K562 (cell line): ENCODE measurements around the gene CACTIN. TPM values are rescaled to one million over a fixed set of nuclear protein-coding genes. Genes with fewer than 3 reads are reported as not detected.

Source experiments
- ATAC-seq: fragments of 200-7000 bp; cut with Tn5 transposase; 3 replicates; pipeline ENCODE4 v1.9.1; 2020; ENCODE audit warnings: moderate library complexity
- BruUV-seq: library from RNA; stranded (reverse); fragments of 400-500 nt; replicated peaks from 2 replicates; lab custom pipeline; 2021; lab: Mats Ljungman, UMichigan
- CTCF ChIA-PET: fragments of 300-600 bp; formaldehyde crosslinking; extraction: SDS; loops from one replicate; lab custom pipeline; 2021; ENCODE audit warnings: low intra/inter-chr PET ratio; lab: Yijun Ruan, JAX
- POLR2A ChIA-PET: fragments of 300-600, 350-650 bp; sonication (Branson Sonifier 250); formaldehyde crosslinking; extraction: SDS; loops from one replicate; lab custom pipeline; 2021; ENCODE audit warnings: antibody characterized with exemption, inconsistent platforms; lab: Yijun Ruan, JAX
- DNase-seq, 4 experiments: peaks; one replicate each; pipeline versions ENCODE4 v3.0.0 to v3.0.0-alpha.2; 2011 to 2018; ENCODE audit warnings: low spot score in 3 of 4, mixed read lengths in 3 of 4; ENCODE audit errors: extremely low read depth in 1 of 4
- FAIRE-seq: peaks from 2 replicates; lab custom pipeline; 2011; peaks lifted over from hg19 to GRCh38; lab: Jason Lieb, UNC
- H2AFZ ChIP-seq: 2 replicates; pipeline ENCODE4 v1.6.0; 2011; ENCODE audit warnings: low read depth, low read length, control low read depth, inconsistent platforms
- H3K27ac ChIP-seq: fragments of 200-600 bp; 3 replicates; pipeline ENCODE4 v1.8.0; 2011; ENCODE audit warnings: low read depth, mild to moderate bottlenecking, control low read depth, inconsistent platforms, low read length, moderate library complexity, mixed read lengths; ENCODE audit errors: extremely low read depth
- H3K27me3 ChIP-seq, 2 experiments: fragments of 300-600 bp in 1 of 2; 2 replicates in 1 of 2; 3 replicates in 1 of 2; pipeline versions ENCODE4 v1.6.0 to v1.8.0; 2011; ENCODE audit warnings: inconsistent platforms in 2 of 2, low read length in 2 of 2, mild to moderate bottlenecking in 1 of 2, mixed read lengths in 1 of 2, moderate library complexity in 1 of 2; ENCODE audit not compliant: control insufficient read depth in 2 of 2, insufficient read depth in 2 of 2
- H3K36me3 ChIP-seq: fragments of 300-600 bp; 3 replicates; pipeline ENCODE4 v1.8.0; 2011; ENCODE audit warnings: mild to moderate bottlenecking, low read length, inconsistent platforms; ENCODE audit not compliant: control insufficient read depth, insufficient read depth
- H3K4me1 ChIP-seq, 2 experiments: fragments of 200-600 bp in 1 of 2; replicated peaks in 1 of 2; 2 replicates in 1 of 2; 3 replicates in 1 of 2; pipeline versions ENCODE4 v1.5.1 to v1.8.0; 2011; ENCODE audit warnings: inconsistent platforms in 2 of 2, low read length in 2 of 2, mild to moderate bottlenecking in 1 of 2, mixed read lengths in 1 of 2, moderate library complexity in 1 of 2; ENCODE audit not compliant: control insufficient read depth in 2 of 2, insufficient read depth in 2 of 2
- H3K4me2 ChIP-seq: 2 replicates; pipeline ENCODE4 v1.6.1; 2011; ENCODE audit warnings: low read length, control low read depth, inconsistent platforms, mixed read lengths; ENCODE audit not compliant: insufficient read depth
- H3K4me3 ChIP-seq: fragments of 200-600 bp; sonication (generic), shearing (Covaris generic); 2 replicates; pipeline ENCODE4 v1.5.1; 2016; ENCODE audit warnings: control low read depth, inconsistent platforms
- H3K79me2 ChIP-seq: fragments of 200-600 bp; 3 replicates; pipeline ENCODE4 v1.8.0; 2011; ENCODE audit warnings: low read length, inconsistent platforms; ENCODE audit not compliant: control insufficient read depth, insufficient read depth
- H3K9ac ChIP-seq, 2 experiments: 2 replicates each; pipeline versions ENCODE4 v1.6.0 to v1.6.1; 2011; ENCODE audit warnings: low read depth in 2 of 2, low read length in 2 of 2, control low read depth in 1 of 2, inconsistent platforms in 1 of 2, mild to moderate bottlenecking in 1 of 2, mixed read lengths in 1 of 2; ENCODE audit not compliant: insufficient read depth in 1 of 2
- H3K9me1 ChIP-seq: one replicate; pipeline ENCODE4 v1.6.0; 2011; ENCODE audit warnings: inconsistent platforms, mild to moderate bottlenecking, low read length, moderate library complexity; ENCODE audit not compliant: control insufficient read depth, insufficient read depth
- H3K9me3 ChIP-seq: replicated peaks from 2 replicates; pipeline ENCODE4 v1.5.1; 2011; ENCODE audit warnings: low read depth, low read length, inconsistent platforms; ENCODE audit not compliant: control insufficient read depth, insufficient read depth
- H4K20me1 ChIP-seq: replicated peaks from 2 replicates; pipeline ENCODE4 v1.6.1; 2011; ENCODE audit warnings: low read length, inconsistent platforms, mixed read lengths; ENCODE audit not compliant: control insufficient read depth, insufficient read depth
- ARID2 ChIP-seq: fragments of 450-650 bp; IDR thresholded peaks from 2 replicates; pipeline ENCODE4 v1.6.1; 2017; ENCODE audit warnings: antibody characterized with exemption, mild to moderate bottlenecking
- CTCF ChIP-seq, 3 experiments: IDR thresholded peaks in 2 of 3; conservative IDR thresholded peaks in 1 of 3; 2 replicates each; pipeline ENCODE4 v1.5.1; 2011 to 2012; ENCODE audit warnings: low read length in 3 of 3, mild to moderate bottlenecking in 3 of 3, control low read depth in 2 of 3, improper control_type of control experiment in 1 of 3, inconsistent platforms in 1 of 3, low read depth in 1 of 3, mixed read lengths in 1 of 3, moderate library complexity in 1 of 3; ENCODE audit not compliant: insufficient read depth in 2 of 3
- GTF3C2 ChIP-seq: IDR thresholded peaks from 3 replicates; pipeline ENCODE4 v1.6.1; 2011; ENCODE audit warnings: borderline replicate concordance, mild to moderate bottlenecking, moderate library complexity; ENCODE audit not compliant: insufficient read length; ENCODE audit errors: extremely low read depth
- HMBOX1 ChIP-seq: sonication (generic); IDR thresholded peaks from 2 replicates; pipeline ENCODE4 v1.6.1; 2016
- PURB ChIP-seq: sonication (generic); formaldehyde crosslinking; IDR thresholded peaks from 2 replicates; pipeline ENCODE4 v1.9.0; 2021; ENCODE audit warnings: low read depth, mild to moderate bottlenecking, missing genetic modification reagents
- SPI1 ChIP-seq: IDR thresholded peaks from 2 replicates; pipeline ENCODE4 v1.6.1; 2011; ENCODE audit warnings: low read depth, low read length, control low read depth, borderline replicate concordance
- WGBS: fragments of 100-300 bp; shearing (Covaris generic); methylation state at CpG from one replicate; pipeline ENCODE4 v1.1.6; 2016; ENCODE audit warnings: low coverage, mixed read lengths; ENCODE audit not compliant: insufficient coverage; ENCODE audit errors: missing lambda C conversion rate; 5-methylcytosine and 5-hydroxymethylcytosine counted together
- in situ Hi-C: fragments of 300-500 bp; cut with MboI; formaldehyde crosslinking; loops from 4 replicates; pipeline ENCODE4 v1.15.0; 2018; ENCODE audit warnings: inconsistent platforms, mixed read lengths
- intact Hi-C: fragments of 100-400 bp; cut with micrococcal nuclease; formaldehyde crosslinking; loops from 2 replicates; pipeline ENCODE4 v1.14.2; 2022
- polyA plus RNA-seq, 8 experiments: library from polyadenylated mRNA; depleted of rRNA in 4 of 8; stranded (reverse) in 5 of 8; unstranded in 3 of 8; fragments of >200 nt; fragmentation: Nextera tagmentation in 2 of 8; fragmentation: Illumina TruSeq in 1 of 8; extraction: Ambion mirVana in 2 of 8; extraction: Trizol in 1 of 8; gene quantifications; 2 replicates each; pipeline versions ENCODE4 v1.2.1 to v1.2.3, GENCODE V29; 2011 to 2014; ENCODE audit warnings: inconsistent platforms in 1 of 8, missing spikeins in 1 of 8
- total RNA-seq, 7 experiments: library from RNA; depleted of rRNA in 6 of 7; stranded (reverse); fragments of >200 nt in 6 of 7; fragmentation: Illumina TruSeq in 2 of 7; extraction: Trizol in 2 of 7; gene quantifications; 2 replicates each; pipeline versions ENCODE4 v1.2.1 to v1.2.3, GENCODE V29; 2011 to 2021; ENCODE audit warnings: low replicate concordance in 1 of 7
- TF ChIP-seq, protein P1 (sequence below): fragments of 450-650 bp; IDR thresholded peaks from 2 replicates; pipeline ENCODE4 v1.7.0; 2016; ENCODE audit warnings: borderline replicate concordance
- TF ChIP-seq, protein P2 (sequence below): sonication (generic); formaldehyde crosslinking; IDR thresholded peaks from 2 replicates; pipeline ENCODE4 v1.8.1; 2023; ENCODE audit warnings: mild to moderate bottlenecking, missing genetic modification reagents

Gene CACTIN
- total and polyA plus RNA-seq, 9 of the 15 experiments (the other 6 are each of a cell fraction or from before 2014, with no cell fraction given): 0.15 to 49.2 (median 15.0) TPM

GRCh38 chr19:3666545-3666856, 39.9 kb upstream of the CACTIN start (continued):
- peak; percentile 95 for TF ChIP-seq ARID2

GRCh38 chr19:3665681-3666544, 39.3 kb upstream of the CACTIN start:
- H3K79me2 ChIP-seq: peaks cover 26% of the 10 kb centered on the region; the same call in 2 of the 3 replicates
- H3K36me3 ChIP-seq: peaks cover 54% of the 10 kb centered on the region; the same call in 2 of the 3 replicates
- POLR2A ChIA-PET: interaction anchor here (0.6 to 1.5 kb wide), 2 partner anchors 32 to 160 kb away, joined by 4 read pairs; no protein-coding TSS in a partner anchor
- CTCF ChIA-PET: interaction anchor here (0.8 to 2.4 kb wide), 5 partner anchors 34 to 183 kb away, joined by 3 to 24 read pairs (median 5); partner anchors contain the start of gene PIP5K1C
- no peaks in the 10 kb centered on the region for H3K9me3 ChIP-seq
- no peak overlapping the region for H2AFZ ChIP-seq
- H3K9me1 ChIP-seq: no peaks in the 10 kb centered on the region
- H3K4me3 ChIP-seq: no peak overlapping the region
- H3K9ac ChIP-seq: peak overlapping the region in 1 of 2 experiments; percentile 79; a peak in 2 of 4 replicates
- in situ Hi-C loops (no loop called here), intact Hi-C loops (no loop called here)
- 33% methylated on average over 31 of the region's 40 CpGs for WGBS
- ATAC-seq: peak; percentile 79
- H3K27me3 ChIP-seq: no peaks in the 10 kb centered on the region
- peaks cover 16 to 67% of the 10 kb centered on the region in 2 experiments for H3K4me1 ChIP-seq
- no TSS peak for BruUV-seq
- DNase-seq: peak; percentile 73 to 90 (median 87)
- no peak overlapping the region for H3K27ac ChIP-seq
- peak; percentile 67 for FAIRE-seq
- peaks cover 11% of the 10 kb centered on the region; the same call in 1 of the 2 replicates for H4K20me1 ChIP-seq
- no peak overlapping the region for H3K4me2 ChIP-seq
- TF ChIP-seq PURB (CRISPR knock-in tag) (no peak), GTF3C2 (no peak), CTCF (IDR thresholded peaks at IDR 0.05 in 2 of 3, conservative IDR thresholded peaks at IDR 0.05 in 1 of 3; ENCODE audit: insufficient read depth in 2 of 3, low read depth in 1 of 3, low read length in 3 of 3) (peak; percentile 86 to 91 (median 87)), HMBOX1 (no peak), SPI1 (no peak)
- TF ChIP-seq, protein P1, sequence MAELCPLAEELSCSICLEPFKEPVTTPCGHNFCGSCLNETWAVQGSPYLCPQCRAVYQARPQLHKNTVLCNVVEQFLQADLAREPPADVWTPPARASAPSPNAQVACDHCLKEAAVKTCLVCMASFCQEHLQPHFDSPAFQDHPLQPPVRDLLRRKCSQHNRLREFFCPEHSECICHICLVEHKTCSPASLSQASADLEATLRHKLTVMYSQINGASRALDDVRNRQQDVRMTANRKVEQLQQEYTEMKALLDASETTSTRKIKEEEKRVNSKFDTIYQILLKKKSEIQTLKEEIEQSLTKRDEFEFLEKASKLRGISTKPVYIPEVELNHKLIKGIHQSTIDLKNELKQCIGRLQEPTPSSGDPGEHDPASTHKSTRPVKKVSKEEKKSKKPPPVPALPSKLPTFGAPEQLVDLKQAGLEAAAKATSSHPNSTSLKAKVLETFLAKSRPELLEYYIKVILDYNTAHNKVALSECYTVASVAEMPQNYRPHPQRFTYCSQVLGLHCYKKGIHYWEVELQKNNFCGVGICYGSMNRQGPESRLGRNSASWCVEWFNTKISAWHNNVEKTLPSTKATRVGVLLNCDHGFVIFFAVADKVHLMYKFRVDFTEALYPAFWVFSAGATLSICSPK: no peak
- TF ChIP-seq, protein P2, sequence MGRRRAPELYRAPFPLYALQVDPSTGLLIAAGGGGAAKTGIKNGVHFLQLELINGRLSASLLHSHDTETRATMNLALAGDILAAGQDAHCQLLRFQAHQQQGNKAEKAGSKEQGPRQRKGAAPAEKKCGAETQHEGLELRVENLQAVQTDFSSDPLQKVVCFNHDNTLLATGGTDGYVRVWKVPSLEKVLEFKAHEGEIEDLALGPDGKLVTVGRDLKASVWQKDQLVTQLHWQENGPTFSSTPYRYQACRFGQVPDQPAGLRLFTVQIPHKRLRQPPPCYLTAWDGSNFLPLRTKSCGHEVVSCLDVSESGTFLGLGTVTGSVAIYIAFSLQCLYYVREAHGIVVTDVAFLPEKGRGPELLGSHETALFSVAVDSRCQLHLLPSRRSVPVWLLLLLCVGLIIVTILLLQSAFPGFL (CRISPR knock-in tag): no peak
